ENCODE measurements around the gene PALM. TPM values are rescaled to one million over a fixed set of nuclear protein-coding genes. Genes with fewer than 3 reads are reported as not detected.
"Not testable (repeated sequence)": the region's sequence is repeated elsewhere in the genome, so short reads cannot be mapped to it uniquely, and the experiment has no call there.

Gene PALM
- total RNA-seq, 1 experiment from 2014 or later = 4.0 TPM

- DNase-seq (ENCODE audit: low read depth, low spot score); in situ Hi-C loops (cut with HindIII; ENCODE audit: low pct_unique_long_range_greater_than_20kb, low sequenced_read_pairs): not testable (repeated sequence)
These were observed 32.2 kb downstream of the PALM start for GRCh38 chr19:740816-741505.

GRCh38 chr19:741506-742131, 32.9 kb downstream of the PALM start:
- in situ Hi-C loops (cut with HindIII; ENCODE audit: low pct_unique_long_range_greater_than_20kb, low sequenced_read_pairs) = no loop called here
- DNase-seq (ENCODE audit: low read depth, low spot score) = peak; percentile 43

- in situ Hi-C loops (cut with HindIII; ENCODE audit: low pct_unique_long_range_greater_than_20kb, low sequenced_read_pairs) = no loop called here
- DNase-seq (ENCODE audit: low read depth, low spot score) = no peak
These were observed 33.9 kb downstream of the PALM start for GRCh38 chr19:742540-743075.

- DNase-seq (ENCODE audit: low read depth, low spot score) = no peak
- in situ Hi-C loops (cut with HindIII; ENCODE audit: low pct_unique_long_range_greater_than_20kb, low sequenced_read_pairs) = no loop called here
These were observed 34.5 kb downstream of the PALM start for GRCh38 chr19:743168-743687.

GRCh38 chr19:745138-745537, 36.4 kb downstream of the PALM start:
- in situ Hi-C loops (cut with HindIII; ENCODE audit: low pct_unique_long_range_greater_than_20kb, low sequenced_read_pairs); DNase-seq (ENCODE audit: low read depth, low spot score): not testable (repeated sequence)

- DNase-seq (ENCODE audit: low read depth, low spot score) = no peak
- in situ Hi-C loops (cut with HindIII; ENCODE audit: low pct_unique_long_range_greater_than_20kb, low sequenced_read_pairs) = no loop called here
These were observed 37.6 kb downstream of the PALM start for GRCh38 chr19:746208-746819.

- no peak for DNase-seq (ENCODE audit: low read depth, low spot score)
These were observed 38.2 kb downstream of the PALM start for GRCh38 chr19:746956-747355.

GRCh38 chr19:747432-748273, 38.9 kb downstream of the PALM start:
- no peak for DNase-seq (ENCODE audit: low read depth, low spot score)
- in situ Hi-C loops (cut with HindIII; ENCODE audit: low pct_unique_long_range_greater_than_20kb, low sequenced_read_pairs) = no loop called here

More at GRCh38 chr19:746956-747355, 38.2 kb downstream of the PALM start:
- in situ Hi-C loops (cut with HindIII; ENCODE audit: low pct_unique_long_range_greater_than_20kb, low sequenced_read_pairs) = no loop called here

GRCh38 chr19:748274-748598, 39.5 kb downstream of the PALM start:
- in situ Hi-C loops (cut with HindIII; ENCODE audit: low pct_unique_long_range_greater_than_20kb, low sequenced_read_pairs) = no loop called here

GRCh38 chr19:749811-750210, 41.1 kb downstream of the PALM start:
- in situ Hi-C loops (cut with HindIII; ENCODE audit: low pct_unique_long_range_greater_than_20kb, low sequenced_read_pairs) = no loop called here
- no peak for DNase-seq (ENCODE audit: low read depth, low spot score)

More at GRCh38 chr19:748274-748598, 39.5 kb downstream of the PALM start:
- no peak for DNase-seq (ENCODE audit: low read depth, low spot score)

GRCh38 chr19:750640-751423, 42.1 kb downstream of the PALM start, which contains the start of gene MISP:
Gene MISP, plus strand, starts transcription at chr19:751112. Its CDS starts 5,835 bp downstream, at chr19:756947.
- in situ Hi-C loops (cut with HindIII; ENCODE audit: low pct_unique_long_range_greater_than_20kb, low sequenced_read_pairs) = no loop called here
- no peak for DNase-seq (ENCODE audit: low read depth, low spot score)

GRCh38 chr19:751501-752341, 43.0 kb downstream of the PALM start:
- no peak for DNase-seq (ENCODE audit: low read depth, low spot score)
- in situ Hi-C loops (cut with HindIII; ENCODE audit: low pct_unique_long_range_greater_than_20kb, low sequenced_read_pairs) = no loop called here

- in situ Hi-C loops (cut with HindIII; ENCODE audit: low pct_unique_long_range_greater_than_20kb, low sequenced_read_pairs) = no loop called here
- DNase-seq (ENCODE audit: low read depth, low spot score) = no peak
These were observed 44.1 kb downstream of the PALM start for GRCh38 chr19:752652-753517.

GRCh38 chr19:754530-754929, 45.8 kb downstream of the PALM start:
- in situ Hi-C loops (cut with HindIII; ENCODE audit: low pct_unique_long_range_greater_than_20kb, low sequenced_read_pairs) = no loop called here
- DNase-seq (ENCODE audit: low read depth, low spot score) = no peak

GRCh38 chr19:755063-755462, 46.3 kb downstream of the PALM start:
- DNase-seq (ENCODE audit: low read depth, low spot score) = no peak
- in situ Hi-C loops (cut with HindIII; ENCODE audit: low pct_unique_long_range_greater_than_20kb, low sequenced_read_pairs) = no loop called here

Data from SK-MEL-5 (cell line).